ENCODE data around the gene SMIM22. TPM values are rescaled to one million over a fixed set of nuclear protein-coding genes. Genes with fewer than 3 reads are reported as not detected.

SMIM22 gene
- total RNA-seq, 4 donors from 2014 or later, result 4.6 TPM; not detected in 3

- Histone ChIP-seq H3K27me3 (no peaks in the 10 kb centered on the region), H3K36me3 (no peaks in the 10 kb centered on the region), H3K4me1 (no peaks in the 10 kb centered on the region), H3K9me3 (no peaks in the 10 kb centered on the region), H3K27ac (no peak overlapping the region), H3K4me3 (no peak overlapping the region)
- no peak for DNase-seq
- intact Hi-C loops (cut with DNase I; ENCODE audit: low total_unique reads), result no loop called here
- TF ChIP-seq CTCF (IDR thresholded peaks at IDR 0.05) (no peak), POLR2A (IDR thresholded peaks at IDR 0.05) (no peak)
Observed at GRCh38 chr16:4785758-4786433, 9.3 kb upstream of the SMIM22 start.

GRCh38 chr16:4787068-4787467 is 8.1 kb upstream of the SMIM22 start:
- intact Hi-C loops (cut with DNase I; ENCODE audit: low total_unique reads), result no loop called here
- Histone ChIP-seq H3K27ac (no peak overlapping the region), H3K27me3 (no peaks in the 10 kb centered on the region), H3K4me1 (no peaks in the 10 kb centered on the region), H3K36me3 (no peaks in the 10 kb centered on the region), H3K9me3 (no peaks in the 10 kb centered on the region), H3K4me3 (no peak overlapping the region)
- no peak for TF ChIP-seq CTCF (IDR thresholded peaks at IDR 0.05)
- no peak for TF ChIP-seq POLR2A (IDR thresholded peaks at IDR 0.05)
- DNase-seq, result no peak

- no peaks in the 10 kb centered on the region for H3K4me1 ChIP-seq
- no peak for TF ChIP-seq CTCF (IDR thresholded peaks at IDR 0.05)
- no peak for TF ChIP-seq POLR2A (IDR thresholded peaks at IDR 0.05)
- H3K36me3 ChIP-seq, result no peaks in the 10 kb centered on the region
- no peaks in the 10 kb centered on the region for H3K9me3 ChIP-seq
- H3K27ac ChIP-seq, result no peak within 1 kb of the TSS
- DNase-seq, result no peak
- H3K4me3 ChIP-seq, result no peak within 1 kb of the TSS
- intact Hi-C loops (cut with DNase I; ENCODE audit: low total_unique reads), result no loop called here
- no peaks in the 10 kb centered on the region for H3K27me3 ChIP-seq
Observed at GRCh38 chr16:4787627-4788482, 7.3 kb upstream of the SMIM22 start, which contains the start of gene SEPTIN12. Gene SEPTIN12, minus strand, starts transcription at chr16:4788345. Its CDS starts 700 bp downstream, at chr16:4787645.

GRCh38 chr16:4788489-4788889 is 6.7 kb upstream of the SMIM22 start:
- H3K27me3 ChIP-seq, result no peaks in the 10 kb centered on the region
- intact Hi-C loops (cut with DNase I; ENCODE audit: low total_unique reads), result no loop called here
- DNase-seq, result no peak
- no peak overlapping the region for H3K27ac ChIP-seq
- no peaks in the 10 kb centered on the region for H3K9me3 ChIP-seq
- TF ChIP-seq POLR2A (IDR thresholded peaks at IDR 0.05) (no peak), CTCF (IDR thresholded peaks at IDR 0.05) (no peak)
- H3K4me1 ChIP-seq, result no peaks in the 10 kb centered on the region
- no peaks in the 10 kb centered on the region for H3K36me3 ChIP-seq
- H3K4me3 ChIP-seq, result no peak overlapping the region

- no peak overlapping the region for H3K4me3 ChIP-seq
- intact Hi-C loops (cut with DNase I; ENCODE audit: low total_unique reads), result no loop called here
- H3K27me3 ChIP-seq, result no peaks in the 10 kb centered on the region
- H3K27ac ChIP-seq, result no peak overlapping the region
- TF ChIP-seq CTCF (IDR thresholded peaks at IDR 0.05), result no peak
- TF ChIP-seq POLR2A (IDR thresholded peaks at IDR 0.05), result no peak
- no peak for DNase-seq
- H3K36me3 ChIP-seq, result no peaks in the 10 kb centered on the region
- H3K4me1 ChIP-seq, result no peaks in the 10 kb centered on the region
- H3K9me3 ChIP-seq, result no peaks in the 10 kb centered on the region
Observed at GRCh38 chr16:4788910-4789309, 6.3 kb upstream of the SMIM22 start.
